HepG2 (cell line): Measurements from ENCODE around the gene INKA1. TPM values are rescaled to one million over a fixed set of nuclear protein-coding genes. Genes with fewer than 3 reads are reported as not detected.

Experiments used
- FLYWCH1 ChIP-seq: sonication (generic); formaldehyde crosslinking; IDR thresholded peaks from 2 replicates; pipeline ENCODE4 v1.8.1; 2023; ENCODE audit warnings: mild to moderate bottlenecking, missing genetic modification reagents
- GFI1 ChIP-seq: sonication (generic); formaldehyde crosslinking; IDR thresholded peaks from 2 replicates; pipeline ENCODE4 v1.5.0; 2020; ENCODE audit warnings: missing genetic modification reagents, mild to moderate bottlenecking, borderline replicate concordance
- HDAC1 ChIP-seq: sonication (generic); formaldehyde crosslinking; IDR thresholded peaks from 2 replicates; pipeline ENCODE4 v1.5.1; 2020; ENCODE audit warnings: mild to moderate bottlenecking, missing genetic modification reagents
- HMGA1 ChIP-seq: sonication (generic); formaldehyde crosslinking; conservative IDR thresholded peaks from 2 replicates; pipeline ENCODE4 v1.4.0; 2020; ENCODE audit warnings: missing genetic modification reagents
- PHF21A ChIP-seq: sonication (generic); formaldehyde crosslinking; IDR thresholded peaks from 2 replicates; pipeline ENCODE4 v1.5.0; 2020; ENCODE audit warnings: mild to moderate bottlenecking, missing genetic modification reagents
- PRPF4 ChIP-seq: fragments of 200-400 bp; formaldehyde crosslinking; IDR thresholded peaks from 2 replicates; pipeline ENCODE4 v1.6.1; 2016; ENCODE audit warnings: low read length, low read depth; ENCODE audit not compliant: poor library complexity, severe bottlenecking
- RNF2 ChIP-seq: fragments of 450-650 bp; conservative IDR thresholded peaks from 2 replicates; pipeline ENCODE4 v1.6.1; 2016; ENCODE audit warnings: low read depth
- SMARCE1 ChIP-seq: fragments of 450-650 bp; IDR thresholded peaks from 2 replicates; pipeline ENCODE4 v1.6.1; 2017; ENCODE audit warnings: borderline replicate concordance
- ZNF550 ChIP-seq: sonication (generic); formaldehyde crosslinking; IDR thresholded peaks from 2 replicates; pipeline ENCODE4 v1.4.0; 2020; ENCODE audit warnings: mild to moderate bottlenecking, missing genetic modification reagents, borderline replicate concordance
- polyA plus RNA-seq, 8 experiments: library from polyadenylated mRNA; depleted of rRNA in 3 of 8; stranded (reverse) in 7 of 8; unstranded in 1 of 8; fragments of >200 nt; fragmentation: Illumina TruSeq in 4 of 8; extraction: Trizol in 4 of 8; gene quantifications; 2 replicates each; pipeline versions ENCODE4 v1.2.1 to v1.2.3, GENCODE V29; 2011 to 2016; ENCODE audit warnings: low read depth in 4 of 8, missing spikeins in 1 of 8, mixed read lengths in 1 of 8; ENCODE audit not compliant: insufficient read depth in 1 of 8
- total RNA-seq, 5 experiments: library from RNA; depleted of rRNA; stranded (reverse); fragments of >200 nt; fragmentation: Illumina TruSeq; extraction: Trizol; gene quantifications; 2 replicates each; pipeline ENCODE4 v1.2.3, GENCODE V29; 2016; ENCODE audit warnings: low read depth in 1 of 5
- TF ChIP-seq, protein P1 (sequence below): sonication (generic); formaldehyde crosslinking; conservative IDR thresholded peaks from 2 replicates; pipeline ENCODE4 v1.8.1; 2023; ENCODE audit warnings: missing genetic modification reagents
- TF ChIP-seq, protein P2 (sequence below): sonication (generic); formaldehyde crosslinking; IDR thresholded peaks from 2 replicates; pipeline ENCODE4 v1.4.0; 2020; ENCODE audit warnings: missing genetic modification reagents, borderline replicate concordance
- TF ChIP-seq, protein P3 (sequence below): sonication (generic); formaldehyde crosslinking; IDR thresholded peaks from 2 replicates; pipeline ENCODE4 v1.8.1; 2023; ENCODE audit warnings: mild to moderate bottlenecking, missing genetic modification reagents
- TF ChIP-seq, protein P4 (sequence below): sonication (generic); formaldehyde crosslinking; IDR thresholded peaks from 2 replicates; pipeline ENCODE4 v1.5.1; 2020; ENCODE audit warnings: missing genetic modification reagents, mild to moderate bottlenecking, borderline replicate concordance
- TF ChIP-seq, protein P5 (sequence below): sonication (generic); formaldehyde crosslinking; IDR thresholded peaks from 2 replicates; pipeline ENCODE4 v1.5.1; 2020; ENCODE audit warnings: missing genetic modification reagents, mild to moderate bottlenecking, borderline replicate concordance
- TF ChIP-seq, protein P6 (sequence below): sonication (generic); formaldehyde crosslinking; IDR thresholded peaks from 2 replicates; pipeline ENCODE4 v1.4.0; 2020; ENCODE audit warnings: mild to moderate bottlenecking, missing genetic modification reagents
- TF ChIP-seq, protein P7 (sequence below), 2 experiments: fragments of 450-650 bp in 1 of 2; sonication (generic) in 1 of 2; formaldehyde crosslinking; IDR thresholded peaks; 2 replicates each; pipeline versions ENCODE4 v1.5.0 to v1.8.0; 2020 to 2022; ENCODE audit warnings: mild to moderate bottlenecking in 1 of 2, missing genetic modification reagents in 1 of 2
- TF ChIP-seq, protein P8 (sequence below): sonication (generic); formaldehyde crosslinking; IDR thresholded peaks from 2 replicates; pipeline ENCODE4 v1.4.0; 2020; ENCODE audit warnings: missing genetic modification reagents, borderline replicate concordance

The INKA1 gene
- total and polyA plus RNA-seq, 2 of the 13 experiments (the other 11 are each of a cell fraction or from before 2014, with no cell fraction given): 0.22 to 0.41 TPM

DNA sequence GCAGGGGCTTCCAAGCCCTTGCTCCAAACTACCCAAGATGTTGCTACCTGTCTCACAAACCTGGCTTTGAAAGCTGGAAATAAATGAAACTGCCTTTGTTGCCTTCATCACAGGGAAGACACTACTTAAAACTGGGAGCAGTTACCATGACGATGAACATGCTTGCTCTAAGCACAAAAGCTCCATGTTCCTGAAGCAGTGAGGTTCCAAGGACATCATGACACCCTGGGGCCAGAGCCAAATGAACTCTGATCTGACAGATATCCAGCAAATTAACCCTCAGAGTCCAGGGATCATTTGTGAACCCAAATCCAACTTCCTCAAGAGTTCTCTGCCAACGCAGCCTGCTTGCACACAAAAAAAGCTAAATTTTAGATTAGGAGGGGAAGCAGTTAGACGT, 42.6 kb downstream of the INKA1 start (continued):
- TF ChIP-seq, protein P1, sequence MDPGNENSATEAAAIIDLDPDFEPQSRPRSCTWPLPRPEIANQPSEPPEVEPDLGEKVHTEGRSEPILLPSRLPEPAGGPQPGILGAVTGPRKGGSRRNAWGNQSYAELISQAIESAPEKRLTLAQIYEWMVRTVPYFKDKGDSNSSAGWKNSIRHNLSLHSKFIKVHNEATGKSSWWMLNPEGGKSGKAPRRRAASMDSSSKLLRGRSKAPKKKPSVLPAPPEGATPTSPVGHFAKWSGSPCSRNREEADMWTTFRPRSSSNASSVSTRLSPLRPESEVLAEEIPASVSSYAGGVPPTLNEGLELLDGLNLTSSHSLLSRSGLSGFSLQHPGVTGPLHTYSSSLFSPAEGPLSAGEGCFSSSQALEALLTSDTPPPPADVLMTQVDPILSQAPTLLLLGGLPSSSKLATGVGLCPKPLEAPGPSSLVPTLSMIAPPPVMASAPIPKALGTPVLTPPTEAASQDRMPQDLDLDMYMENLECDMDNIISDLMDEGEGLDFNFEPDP: no peak
- TF ChIP-seq ZNF550 (CRISPR knock-in tag) (no peak), FLYWCH1 (no peak), PRPF4 (no peak), GFI1 (no peak), SMARCE1 (no peak), HMGA1 (CRISPR knock-in tag) (no peak), RNF2 (no peak), PHF21A (CRISPR knock-in tag) (no peak), HDAC1 (CRISPR knock-in tag) (no peak)
- TF ChIP-seq, protein P2, sequence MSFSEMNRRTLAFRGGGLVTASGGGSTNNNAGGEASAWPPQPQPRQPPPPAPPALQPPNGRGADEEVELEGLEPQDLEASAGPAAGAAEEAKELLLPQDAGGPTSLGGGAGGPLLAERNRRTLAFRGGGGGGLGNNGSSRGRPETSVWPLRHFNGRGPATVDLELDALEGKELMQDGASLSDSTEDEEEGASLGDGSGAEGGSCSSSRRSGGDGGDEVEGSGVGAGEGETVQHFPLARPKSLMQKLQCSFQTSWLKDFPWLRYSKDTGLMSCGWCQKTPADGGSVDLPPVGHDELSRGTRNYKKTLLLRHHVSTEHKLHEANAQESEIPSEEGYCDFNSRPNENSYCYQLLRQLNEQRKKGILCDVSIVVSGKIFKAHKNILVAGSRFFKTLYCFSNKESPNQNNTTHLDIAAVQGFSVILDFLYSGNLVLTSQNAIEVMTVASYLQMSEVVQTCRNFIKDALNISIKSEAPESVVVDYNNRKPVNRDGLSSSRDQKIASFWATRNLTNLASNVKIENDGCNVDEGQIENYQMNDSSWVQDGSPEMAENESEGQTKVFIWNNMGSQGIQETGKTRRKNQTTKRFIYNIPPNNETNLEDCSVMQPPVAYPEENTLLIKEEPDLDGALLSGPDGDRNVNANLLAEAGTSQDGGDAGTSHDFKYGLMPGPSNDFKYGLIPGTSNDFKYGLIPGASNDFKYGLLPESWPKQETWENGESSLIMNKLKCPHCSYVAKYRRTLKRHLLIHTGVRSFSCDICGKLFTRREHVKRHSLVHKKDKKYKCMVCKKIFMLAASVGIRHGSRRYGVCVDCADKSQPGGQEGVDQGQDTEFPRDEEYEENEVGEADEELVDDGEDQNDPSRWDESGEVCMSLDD (CRISPR knock-in tag): no peak
- TF ChIP-seq, protein P3, sequence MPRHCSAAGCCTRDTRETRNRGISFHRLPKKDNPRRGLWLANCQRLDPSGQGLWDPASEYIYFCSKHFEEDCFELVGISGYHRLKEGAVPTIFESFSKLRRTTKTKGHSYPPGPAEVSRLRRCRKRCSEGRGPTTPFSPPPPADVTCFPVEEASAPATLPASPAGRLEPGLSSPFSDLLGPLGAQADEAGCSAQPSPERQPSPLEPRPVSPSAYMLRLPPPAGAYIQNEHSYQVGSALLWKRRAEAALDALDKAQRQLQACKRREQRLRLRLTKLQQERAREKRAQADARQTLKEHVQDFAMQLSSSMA (CRISPR knock-in tag): no peak
- TF ChIP-seq, protein P4, sequence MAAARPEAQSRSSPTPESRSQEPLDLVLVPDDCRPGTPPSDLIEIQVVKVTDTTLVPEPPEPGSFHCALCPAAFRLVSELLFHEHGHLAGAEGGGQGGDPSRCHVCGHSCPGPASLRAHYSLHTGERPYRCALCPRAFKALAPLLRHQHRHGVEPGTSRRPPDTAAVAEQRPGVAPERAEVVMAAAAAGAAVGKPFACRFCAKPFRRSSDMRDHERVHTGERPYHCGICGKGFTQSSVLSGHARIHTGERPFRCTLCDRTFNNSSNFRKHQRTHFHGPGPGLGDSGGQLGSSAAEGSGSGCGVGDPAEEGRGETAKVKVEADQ (CRISPR knock-in tag): no peak
- TF ChIP-seq, protein P5, sequence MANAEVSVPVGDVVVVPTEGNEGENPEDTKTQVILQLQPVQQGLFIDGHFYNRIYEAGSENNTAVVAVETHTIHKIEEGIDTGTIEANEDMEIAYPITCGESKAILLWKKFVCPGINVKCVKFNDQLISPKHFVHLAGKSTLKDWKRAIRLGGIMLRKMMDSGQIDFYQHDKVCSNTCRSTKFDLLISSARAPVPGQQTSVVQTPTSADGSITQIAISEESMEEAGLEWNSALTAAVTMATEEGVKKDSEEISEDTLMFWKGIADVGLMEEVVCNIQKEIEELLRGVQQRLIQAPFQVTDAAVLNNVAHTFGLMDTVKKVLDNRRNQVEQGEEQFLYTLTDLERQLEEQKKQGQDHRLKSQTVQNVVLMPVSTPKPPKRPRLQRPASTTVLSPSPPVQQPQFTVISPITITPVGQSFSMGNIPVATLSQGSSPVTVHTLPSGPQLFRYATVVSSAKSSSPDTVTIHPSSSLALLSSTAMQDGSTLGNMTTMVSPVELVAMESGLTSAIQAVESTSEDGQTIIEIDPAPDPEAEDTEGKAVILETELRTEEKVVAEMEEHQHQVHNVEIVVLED (CRISPR knock-in tag): no peak
- TF ChIP-seq, protein P6, sequence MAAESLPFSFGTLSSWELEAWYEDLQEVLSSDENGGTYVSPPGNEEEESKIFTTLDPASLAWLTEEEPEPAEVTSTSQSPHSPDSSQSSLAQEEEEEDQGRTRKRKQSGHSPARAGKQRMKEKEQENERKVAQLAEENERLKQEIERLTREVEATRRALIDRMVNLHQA (CRISPR knock-in tag): no peak
- TF ChIP-seq, protein P7, sequence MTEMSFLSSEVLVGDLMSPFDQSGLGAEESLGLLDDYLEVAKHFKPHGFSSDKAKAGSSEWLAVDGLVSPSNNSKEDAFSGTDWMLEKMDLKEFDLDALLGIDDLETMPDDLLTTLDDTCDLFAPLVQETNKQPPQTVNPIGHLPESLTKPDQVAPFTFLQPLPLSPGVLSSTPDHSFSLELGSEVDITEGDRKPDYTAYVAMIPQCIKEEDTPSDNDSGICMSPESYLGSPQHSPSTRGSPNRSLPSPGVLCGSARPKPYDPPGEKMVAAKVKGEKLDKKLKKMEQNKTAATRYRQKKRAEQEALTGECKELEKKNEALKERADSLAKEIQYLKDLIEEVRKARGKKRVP (CRISPR knock-in tag; IDR thresholded peaks at IDR 0.05): no peak
- TF ChIP-seq, protein P8, sequence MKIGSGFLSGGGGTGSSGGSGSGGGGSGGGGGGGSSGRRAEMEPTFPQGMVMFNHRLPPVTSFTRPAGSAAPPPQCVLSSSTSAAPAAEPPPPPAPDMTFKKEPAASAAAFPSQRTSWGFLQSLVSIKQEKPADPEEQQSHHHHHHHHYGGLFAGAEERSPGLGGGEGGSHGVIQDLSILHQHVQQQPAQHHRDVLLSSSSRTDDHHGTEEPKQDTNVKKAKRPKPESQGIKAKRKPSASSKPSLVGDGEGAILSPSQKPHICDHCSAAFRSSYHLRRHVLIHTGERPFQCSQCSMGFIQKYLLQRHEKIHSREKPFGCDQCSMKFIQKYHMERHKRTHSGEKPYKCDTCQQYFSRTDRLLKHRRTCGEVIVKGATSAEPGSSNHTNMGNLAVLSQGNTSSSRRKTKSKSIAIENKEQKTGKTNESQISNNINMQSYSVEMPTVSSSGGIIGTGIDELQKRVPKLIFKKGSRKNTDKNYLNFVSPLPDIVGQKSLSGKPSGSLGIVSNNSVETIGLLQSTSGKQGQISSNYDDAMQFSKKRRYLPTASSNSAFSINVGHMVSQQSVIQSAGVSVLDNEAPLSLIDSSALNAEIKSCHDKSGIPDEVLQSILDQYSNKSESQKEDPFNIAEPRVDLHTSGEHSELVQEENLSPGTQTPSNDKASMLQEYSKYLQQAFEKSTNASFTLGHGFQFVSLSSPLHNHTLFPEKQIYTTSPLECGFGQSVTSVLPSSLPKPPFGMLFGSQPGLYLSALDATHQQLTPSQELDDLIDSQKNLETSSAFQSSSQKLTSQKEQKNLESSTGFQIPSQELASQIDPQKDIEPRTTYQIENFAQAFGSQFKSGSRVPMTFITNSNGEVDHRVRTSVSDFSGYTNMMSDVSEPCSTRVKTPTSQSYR (CRISPR knock-in tag): no peak
